Panc1 (cell line): ENCODE data around the gene CLDN15. TPM values are rescaled to one million over a fixed set of nuclear protein-coding genes. Genes with fewer than 3 reads are reported as not detected.
A peak's percentile ranks its signal among the peaks of the same experiment; 100 is the strongest.
"Not testable (repeated sequence)": the region's sequence is repeated elsewhere in the genome, so short reads cannot be mapped to it uniquely, and the experiment has no call there.

Experiments
- ATAC-seq: fragments of 200-7000 bp; cut with Tn5 transposase; 2 replicates; pipeline ENCODE4 v1.9.1; 2020; ENCODE audit warnings: mild to moderate bottlenecking, moderate library complexity
- Bru-seq: library from RNA; stranded (reverse); fragments of 400-500 nt; gene quantifications from one replicate; lab custom pipeline; 2021; lab: Mats Ljungman, UMichigan
- BruChase-seq, 2 experiments: library from RNA; stranded (reverse); fragments of 400-500 nt; gene quantifications; one replicate each; lab custom pipeline; 2021; lab: Mats Ljungman, UMichigan
- BruUV-seq: library from RNA; stranded (reverse); fragments of 400-500 nt; replicated peaks from 2 replicates; lab custom pipeline; 2021; lab: Mats Ljungman, UMichigan
- CTCF ChIA-PET: fragments of 300-600 bp; sonication (Branson Sonifier 250); formaldehyde crosslinking; loops from one replicate; lab custom pipeline; 2022; ENCODE audit warnings: antibody characterized with exemption; lab: Charles Lee
- POLR2A ChIA-PET: fragments of 300-600 bp; sonication (Branson Sonifier 250); formaldehyde crosslinking; loops from one replicate; lab custom pipeline; 2022; ENCODE audit warnings: antibody characterized with exemption; lab: Charles Lee
- DNase-seq: peaks from one replicate; pipeline ENCODE4 v3.0.0-alpha.2; 2010; ENCODE audit warnings: low read depth, low spot score
- H3K27ac ChIP-seq: 2 replicates; pipeline ENCODE4 v1.5.1; 2011; ENCODE audit warnings: mild to moderate bottlenecking, low read length, inconsistent platforms
- H3K27me3 ChIP-seq: fragments of 200-500 bp; sonication (Bioruptor generic); 2 replicates; pipeline ENCODE4 v1.6.0; 2014; ENCODE audit warnings: low read length, inconsistent platforms; ENCODE audit not compliant: control insufficient read depth, insufficient read depth
- H3K36me3 ChIP-seq: fragments of 200-500 bp; sonication (Bioruptor generic); 2 replicates; pipeline ENCODE4 v1.5.1; 2014; ENCODE audit warnings: inconsistent platforms, mild to moderate bottlenecking, low read length, moderate library complexity; ENCODE audit not compliant: control insufficient read depth, insufficient read depth
- H3K4me1 ChIP-seq: 2 replicates; pipeline ENCODE4 v1.5.1; 2011; ENCODE audit warnings: inconsistent platforms, mild to moderate bottlenecking, low read length, moderate library complexity; ENCODE audit not compliant: control insufficient read depth, insufficient read depth
- H3K4me3 ChIP-seq, 2 experiments: 2 replicates each; pipeline ENCODE4 v1.5.1; 2011 to 2012; ENCODE audit warnings: low read depth in 2 of 2, low read length in 2 of 2, mild to moderate bottlenecking in 2 of 2, inconsistent platforms in 1 of 2, moderate library complexity in 1 of 2
- H3K9me3 ChIP-seq: fragments of 200-500 bp; sonication (Bioruptor generic); 2 replicates; pipeline ENCODE4 v1.5.1; 2014; ENCODE audit warnings: low read depth, mild to moderate bottlenecking, inconsistent platforms, low read length, moderate library complexity; ENCODE audit not compliant: control insufficient read depth, insufficient read depth
- POLR2AphosphoS5 ChIP-seq: IDR thresholded peaks from 2 replicates; pipeline ENCODE4 v1.6.1; 2012; ENCODE audit warnings: mild to moderate bottlenecking, low read depth, low read length, moderate library complexity
- SIN3A ChIP-seq: IDR thresholded peaks from 2 replicates; pipeline ENCODE4 v1.6.1; 2012; ENCODE audit warnings: low read depth, mild to moderate bottlenecking, low read length, moderate library complexity, borderline replicate concordance; ENCODE audit not compliant: insufficient read depth
- TCF7L2 ChIP-seq: IDR thresholded peaks from 2 replicates; pipeline ENCODE4 v1.6.1; 2011; ENCODE audit warnings: mild to moderate bottlenecking, low read depth, low read length, inconsistent platforms
- in situ Hi-C: cut with HindIII; loops from 2 replicates; pipeline ENCODE4 v1.10.0; 2016; ENCODE audit warnings: low sequenced_read_pairs, low pct_unique_long_range_greater_than_20kb
- intact Hi-C: fragments of 100-400 bp; cut with micrococcal nuclease; formaldehyde crosslinking; loops from one replicate; pipeline ENCODE4 v1.10.0; 2022; ENCODE audit not compliant: unreplicated experiment
- long read RNA-seq: library from polyadenylated mRNA; unstranded; transcript quantifications from one replicate; pipeline ENCODE4 v2.0.0, GENCODE V29; 2021; ENCODE audit not compliant: unreplicated experiment
- polyA plus RNA-seq: library from polyadenylated mRNA; unstranded; fragments of >200 nt; gene quantifications from one replicate; pipeline ENCODE4 v1.2.1, GENCODE V29; 2012; ENCODE audit warnings: missing spikeins; ENCODE audit not compliant: insufficient read length
- total RNA-seq: library from RNA; stranded (reverse); gene quantifications from one replicate; pipeline ENCODE4 v1.2.1, GENCODE V29; 2021; ENCODE audit not compliant: unreplicated experiment
- TF ChIP-seq, protein P1 (sequence below): fragments of 450-650 bp; IDR thresholded peaks from 2 replicates; pipeline ENCODE4 v1.5.1; 2017; ENCODE audit warnings: mild to moderate bottlenecking
- TF ChIP-seq, protein P2 (sequence below), 2 experiments: IDR thresholded peaks; 2 replicates each; pipeline ENCODE4 v1.6.1; 2011 to 2012; ENCODE audit warnings: low read depth in 2 of 2, control low read depth in 1 of 2, low read length in 1 of 2, mild to moderate bottlenecking in 1 of 2, moderate library complexity in 1 of 2; ENCODE audit not compliant: insufficient read depth in 1 of 2

Gene CLDN15
- 8.0 TPM for total RNA-seq
- 5.3 TPM for polyA plus RNA-seq
- Bru-seq, nascent RNA, result percentile 53 among the genes with signal in this experiment
- BruChase-seq, experiment 1, labeled RNA remaining after a 2-hour chase, result percentile 76 among the genes with signal in this experiment
- percentile 74 among the genes with signal in this experiment for BruChase-seq, experiment 2, labeled RNA remaining after a 6-hour chase
- long read RNA-seq, partial matches to known transcripts, result 1 of 3 reads
- long read RNA-seq, other reads (novel, unspliced or antisense), result 0 of 3 reads

DNA sequence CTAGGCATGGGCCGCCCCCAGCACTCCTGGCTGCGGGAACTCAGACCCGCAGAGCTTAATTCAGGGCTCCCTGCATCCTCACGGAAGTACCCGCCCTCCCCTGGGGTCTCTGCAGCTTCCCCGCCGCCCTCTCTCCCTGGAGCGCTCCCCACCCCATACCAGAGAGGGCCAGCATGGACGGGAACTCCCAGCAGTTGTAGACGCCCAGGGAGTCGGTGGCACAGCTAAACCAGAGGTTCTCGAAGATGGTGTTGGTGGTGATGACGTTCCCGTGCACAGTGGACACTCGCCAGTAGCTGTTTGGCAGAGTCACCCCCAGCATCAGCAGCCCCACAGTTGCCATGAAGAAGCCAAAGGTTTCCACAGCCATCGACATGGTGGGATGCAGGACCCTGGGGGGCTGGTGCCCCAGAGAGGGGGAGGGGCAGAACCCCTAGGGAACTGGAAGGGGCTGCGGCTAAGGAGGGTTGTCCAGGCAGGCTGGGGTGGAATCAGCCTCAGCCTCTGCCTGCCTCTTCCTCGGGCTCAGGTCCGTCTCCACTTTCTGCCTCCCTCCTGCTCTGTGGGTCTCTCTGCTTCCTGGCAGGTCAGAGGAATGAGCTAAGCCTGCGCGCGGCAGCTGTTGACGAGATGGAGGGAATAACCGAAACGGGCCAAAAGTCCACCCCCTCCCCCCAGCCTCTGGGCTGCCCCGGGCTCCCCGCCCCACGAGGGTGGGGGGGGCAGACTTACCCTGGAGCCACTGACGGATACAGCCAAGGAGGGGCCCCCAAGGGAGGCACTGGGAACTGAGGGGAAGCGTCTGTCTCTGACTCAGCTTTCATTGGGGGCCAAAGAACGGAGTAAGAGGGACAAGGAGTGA is at the start of gene CLDN15:
CLDN15 (minus strand) TSS at position 597 of the 862 bp plus-strand sequence; CDS start at position 376, 221 bp downstream.
- intact Hi-C loops (no loop called here), in situ Hi-C loops (no loop called here)
- no peaks in the 10 kb centered on the region for H3K36me3 ChIP-seq
- no peak for TF ChIP-seq SIN3A
- no peaks in the 10 kb centered on the region for H3K27me3 ChIP-seq
- no peak within 1 kb of the TSS for H3K4me3 ChIP-seq
- no peaks in the 10 kb centered on the region for H3K4me1 ChIP-seq
- DNase-seq (no peak), ATAC-seq (no peak)
- H3K27ac ChIP-seq, result no peak within 1 kb of the TSS
- ChIA-PET CTCF (interaction anchor here (0.6 kb wide), 1 partner anchor 25 kb away, joined by 4 read pairs; no protein-coding TSS in a partner anchor), POLR2A (no interaction called here)
- no TSS peak for BruUV-seq
- H3K9me3 ChIP-seq, result no peaks in the 10 kb centered on the region

DNA sequence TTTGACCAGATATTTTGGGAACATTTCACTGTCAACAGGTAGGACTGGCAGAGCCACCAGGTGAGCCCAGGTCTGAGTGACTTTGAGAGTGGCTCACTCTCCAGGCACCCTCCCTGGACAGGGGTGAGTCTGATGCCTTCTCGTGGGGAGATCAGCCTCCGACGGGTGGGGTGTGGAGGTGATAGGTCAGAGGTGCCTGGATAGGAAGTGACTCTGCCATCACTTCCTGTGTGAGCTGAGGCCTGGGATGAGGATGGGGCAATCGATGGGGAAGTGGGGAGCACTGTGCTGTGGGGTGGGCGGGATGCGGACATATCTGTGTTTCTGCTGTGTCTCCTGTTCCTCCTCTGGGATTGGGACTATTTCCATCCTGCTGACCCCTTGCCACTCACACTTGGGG is 49.4 kb upstream of the CLDN15 start:
- ChIA-PET CTCF (no interaction called here), POLR2A (no interaction called here)
- TF ChIP-seq, protein P1, sequence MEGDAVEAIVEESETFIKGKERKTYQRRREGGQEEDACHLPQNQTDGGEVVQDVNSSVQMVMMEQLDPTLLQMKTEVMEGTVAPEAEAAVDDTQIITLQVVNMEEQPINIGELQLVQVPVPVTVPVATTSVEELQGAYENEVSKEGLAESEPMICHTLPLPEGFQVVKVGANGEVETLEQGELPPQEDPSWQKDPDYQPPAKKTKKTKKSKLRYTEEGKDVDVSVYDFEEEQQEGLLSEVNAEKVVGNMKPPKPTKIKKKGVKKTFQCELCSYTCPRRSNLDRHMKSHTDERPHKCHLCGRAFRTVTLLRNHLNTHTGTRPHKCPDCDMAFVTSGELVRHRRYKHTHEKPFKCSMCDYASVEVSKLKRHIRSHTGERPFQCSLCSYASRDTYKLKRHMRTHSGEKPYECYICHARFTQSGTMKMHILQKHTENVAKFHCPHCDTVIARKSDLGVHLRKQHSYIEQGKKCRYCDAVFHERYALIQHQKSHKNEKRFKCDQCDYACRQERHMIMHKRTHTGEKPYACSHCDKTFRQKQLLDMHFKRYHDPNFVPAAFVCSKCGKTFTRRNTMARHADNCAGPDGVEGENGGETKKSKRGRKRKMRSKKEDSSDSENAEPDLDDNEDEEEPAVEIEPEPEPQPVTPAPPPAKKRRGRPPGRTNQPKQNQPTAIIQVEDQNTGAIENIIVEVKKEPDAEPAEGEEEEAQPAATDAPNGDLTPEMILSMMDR, result no peak
- no peak for TF ChIP-seq TCF7L2
- no peak for TF ChIP-seq POLR2AphosphoS5
- TF ChIP-seq SIN3A, result no peak
- TF ChIP-seq, protein P2, sequence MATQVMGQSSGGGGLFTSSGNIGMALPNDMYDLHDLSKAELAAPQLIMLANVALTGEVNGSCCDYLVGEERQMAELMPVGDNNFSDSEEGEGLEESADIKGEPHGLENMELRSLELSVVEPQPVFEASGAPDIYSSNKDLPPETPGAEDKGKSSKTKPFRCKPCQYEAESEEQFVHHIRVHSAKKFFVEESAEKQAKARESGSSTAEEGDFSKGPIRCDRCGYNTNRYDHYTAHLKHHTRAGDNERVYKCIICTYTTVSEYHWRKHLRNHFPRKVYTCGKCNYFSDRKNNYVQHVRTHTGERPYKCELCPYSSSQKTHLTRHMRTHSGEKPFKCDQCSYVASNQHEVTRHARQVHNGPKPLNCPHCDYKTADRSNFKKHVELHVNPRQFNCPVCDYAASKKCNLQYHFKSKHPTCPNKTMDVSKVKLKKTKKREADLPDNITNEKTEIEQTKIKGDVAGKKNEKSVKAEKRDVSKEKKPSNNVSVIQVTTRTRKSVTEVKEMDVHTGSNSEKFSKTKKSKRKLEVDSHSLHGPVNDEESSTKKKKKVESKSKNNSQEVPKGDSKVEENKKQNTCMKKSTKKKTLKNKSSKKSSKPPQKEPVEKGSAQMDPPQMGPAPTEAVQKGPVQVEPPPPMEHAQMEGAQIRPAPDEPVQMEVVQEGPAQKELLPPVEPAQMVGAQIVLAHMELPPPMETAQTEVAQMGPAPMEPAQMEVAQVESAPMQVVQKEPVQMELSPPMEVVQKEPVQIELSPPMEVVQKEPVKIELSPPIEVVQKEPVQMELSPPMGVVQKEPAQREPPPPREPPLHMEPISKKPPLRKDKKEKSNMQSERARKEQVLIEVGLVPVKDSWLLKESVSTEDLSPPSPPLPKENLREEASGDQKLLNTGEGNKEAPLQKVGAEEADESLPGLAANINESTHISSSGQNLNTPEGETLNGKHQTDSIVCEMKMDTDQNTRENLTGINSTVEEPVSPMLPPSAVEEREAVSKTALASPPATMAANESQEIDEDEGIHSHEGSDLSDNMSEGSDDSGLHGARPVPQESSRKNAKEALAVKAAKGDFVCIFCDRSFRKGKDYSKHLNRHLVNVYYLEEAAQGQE (IDR thresholded peaks at IDR 0.05; ENCODE audit: insufficient read depth in 1 of 2, low read depth in 2 of 2, low read length in 1 of 2), result no peak
- no TSS peak for BruUV-seq
- DNase-seq, result no peak
- Histone ChIP-seq H3K36me3 (no peaks in the 10 kb centered on the region), H3K4me1 (peaks cover 5% of the 10 kb centered on the region; the same call in 1 of the 2 replicates), H3K4me3 (no peak overlapping the region), H3K27ac (no peak overlapping the region), H3K9me3 (no peaks in the 10 kb centered on the region), H3K27me3 (no peaks in the 10 kb centered on the region; the same call in none of the 2 replicates)
- intact Hi-C loops, result no loop called here
- in situ Hi-C loops, result no loop called here
- no peak for ATAC-seq

DNA sequence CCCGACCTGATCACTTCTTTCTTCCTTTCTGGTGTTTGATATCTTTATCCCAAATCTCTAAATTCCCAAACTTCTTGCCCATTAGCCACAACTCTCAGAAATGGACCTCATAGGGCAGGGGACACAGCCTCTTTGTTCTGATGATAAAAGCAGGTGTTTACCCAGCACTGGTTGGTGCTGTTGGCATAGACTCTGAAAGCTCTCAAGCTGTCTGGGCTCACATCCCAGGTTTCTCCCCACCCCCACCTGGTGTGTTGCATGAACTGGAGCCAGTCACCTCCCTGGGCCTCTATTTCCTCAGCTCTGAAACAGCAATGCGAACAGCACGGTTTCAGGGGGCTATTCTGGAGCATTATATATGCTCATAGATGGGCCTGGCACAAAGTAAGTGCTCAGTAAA is 48.3 kb upstream of the CLDN15 start:
- POLR2A ChIA-PET, BruUV-seq, H3K27me3 ChIP-seq, ATAC-seq, H3K9me3 ChIP-seq, DNase-seq, H3K27ac ChIP-seq, H3K4me3 ChIP-seq, H3K36me3 ChIP-seq, in situ Hi-C loops, intact Hi-C loops, H3K4me1 ChIP-seq: not testable (repeated sequence)
- CTCF ChIA-PET, result interaction anchor here (0.6 to 0.7 kb wide), 2 partner anchors 170 to 222 kb away, joined by 5 read pairs; no protein-coding TSS in a partner anchor
